ENCODE measurements around the gene LPAR3. TPM values are rescaled to one million over a fixed set of nuclear protein-coding genes. Genes with fewer than 3 reads are reported as not detected.

LPAR3 gene
- total RNA-seq, 1 donor from 2014 or later, result 6.4 TPM

DNA sequence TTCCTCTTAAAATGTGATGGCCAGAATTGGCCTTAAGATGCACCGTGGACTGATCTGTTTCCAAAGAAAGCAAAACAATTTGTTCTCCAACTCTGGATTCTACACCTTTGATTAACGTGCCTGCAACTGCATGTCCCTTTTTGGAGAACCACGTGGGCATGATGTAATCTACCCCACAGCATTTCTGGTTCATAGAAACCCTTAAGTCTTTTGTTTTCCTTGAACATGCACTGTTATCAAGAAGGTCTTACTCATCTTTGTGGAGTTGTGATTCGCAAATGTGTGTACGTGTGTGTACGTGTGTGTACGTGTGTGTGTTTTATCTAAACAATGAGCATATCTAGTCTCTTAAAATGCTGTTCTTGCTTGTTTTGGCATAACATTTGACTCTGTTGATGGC, 57.8 kb downstream of the LPAR3 start:
- H3K4me1 Mint-ChIP-seq (ENCODE audit: unreplicated experiment), result peaks cover 6% of the 10 kb centered on the region

DNA sequence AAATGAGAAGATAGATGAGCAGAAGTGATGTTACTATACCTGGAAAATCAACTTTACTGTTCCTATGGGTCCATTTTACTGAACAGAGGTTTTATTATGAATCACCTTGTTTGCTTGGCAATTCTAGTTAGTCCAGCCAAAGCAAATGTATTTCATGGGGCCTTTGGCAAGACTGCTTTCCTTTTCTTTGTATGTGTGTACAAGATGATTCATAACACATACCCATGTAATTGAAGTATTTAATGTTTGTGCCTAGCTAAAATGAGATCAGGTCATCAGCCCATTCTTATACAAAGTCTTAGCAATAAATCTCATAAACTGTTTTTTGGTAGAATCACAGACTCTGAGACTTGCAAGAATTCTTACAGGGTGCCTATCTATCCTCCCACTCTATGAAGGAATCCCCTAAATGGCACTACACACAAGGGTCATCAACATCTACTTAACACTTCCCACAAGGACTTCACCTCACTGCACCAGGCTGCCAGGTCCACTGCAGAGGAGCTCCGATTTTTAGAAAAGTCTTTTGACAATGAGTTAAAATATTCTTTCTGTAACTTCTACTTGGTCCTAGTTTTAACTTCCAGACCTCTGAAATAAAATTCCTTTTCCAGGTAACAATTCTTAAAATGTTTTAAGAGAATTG, 58.5 kb downstream of the LPAR3 start:
- no peak for DNase-seq (ENCODE audit: extremely low spot score, unreplicated experiment)
- Mint-ChIP-seq H3K9me3 (no peaks in the 10 kb centered on the region), H3K27ac (no peak overlapping the region), H3K27me3 (peaks cover 4% of the 10 kb centered on the region), H3K36me3 (no peaks in the 10 kb centered on the region), H3K4me1 (ENCODE audit: unreplicated experiment) (peaks cover 6% of the 10 kb centered on the region), H3K4me3 (no peak overlapping the region)
- TF ChIP-seq, protein P1, sequence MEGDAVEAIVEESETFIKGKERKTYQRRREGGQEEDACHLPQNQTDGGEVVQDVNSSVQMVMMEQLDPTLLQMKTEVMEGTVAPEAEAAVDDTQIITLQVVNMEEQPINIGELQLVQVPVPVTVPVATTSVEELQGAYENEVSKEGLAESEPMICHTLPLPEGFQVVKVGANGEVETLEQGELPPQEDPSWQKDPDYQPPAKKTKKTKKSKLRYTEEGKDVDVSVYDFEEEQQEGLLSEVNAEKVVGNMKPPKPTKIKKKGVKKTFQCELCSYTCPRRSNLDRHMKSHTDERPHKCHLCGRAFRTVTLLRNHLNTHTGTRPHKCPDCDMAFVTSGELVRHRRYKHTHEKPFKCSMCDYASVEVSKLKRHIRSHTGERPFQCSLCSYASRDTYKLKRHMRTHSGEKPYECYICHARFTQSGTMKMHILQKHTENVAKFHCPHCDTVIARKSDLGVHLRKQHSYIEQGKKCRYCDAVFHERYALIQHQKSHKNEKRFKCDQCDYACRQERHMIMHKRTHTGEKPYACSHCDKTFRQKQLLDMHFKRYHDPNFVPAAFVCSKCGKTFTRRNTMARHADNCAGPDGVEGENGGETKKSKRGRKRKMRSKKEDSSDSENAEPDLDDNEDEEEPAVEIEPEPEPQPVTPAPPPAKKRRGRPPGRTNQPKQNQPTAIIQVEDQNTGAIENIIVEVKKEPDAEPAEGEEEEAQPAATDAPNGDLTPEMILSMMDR (conservative IDR thresholded peaks at IDR 0.05), result no peak

More for the DNA sequence above, 57.8 kb downstream of the LPAR3 start:
- H3K36me3 Mint-ChIP-seq, result no peaks in the 10 kb centered on the region
- H3K27me3 Mint-ChIP-seq, result peaks cover 4% of the 10 kb centered on the region
- no peak overlapping the region for H3K27ac Mint-ChIP-seq
- TF ChIP-seq, protein P1 (conservative IDR thresholded peaks at IDR 0.05), result no peak
- no peaks in the 10 kb centered on the region for H3K9me3 Mint-ChIP-seq
- no peak for DNase-seq (ENCODE audit: extremely low spot score, unreplicated experiment)
- H3K4me3 Mint-ChIP-seq, result no peak overlapping the region

DNA sequence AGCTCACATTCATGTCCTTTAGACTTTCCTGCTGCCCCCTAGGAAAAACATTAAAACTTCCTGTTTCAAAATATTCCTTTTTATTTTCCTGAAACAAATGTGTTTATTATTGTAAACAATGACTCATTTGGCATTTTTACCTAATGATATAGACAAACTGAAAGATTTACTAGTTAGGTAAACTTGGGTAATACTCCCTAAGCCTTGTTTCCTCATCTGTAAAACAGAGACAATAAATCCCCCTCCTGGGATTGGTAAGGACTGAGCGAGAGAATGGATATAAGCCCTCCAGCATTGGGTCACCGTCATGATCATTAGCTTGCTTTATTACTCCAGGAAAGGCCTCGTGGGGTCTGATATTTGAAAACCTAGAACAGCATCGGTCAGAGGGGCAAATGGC, 59.8 kb downstream of the LPAR3 start:
- H3K27me3 Mint-ChIP-seq, result no peaks in the 10 kb centered on the region
- H3K4me1 Mint-ChIP-seq (ENCODE audit: unreplicated experiment), result peaks cover 12% of the 10 kb centered on the region
- TF ChIP-seq, protein P1 (conservative IDR thresholded peaks at IDR 0.05), result no peak
- no peaks in the 10 kb centered on the region for H3K36me3 Mint-ChIP-seq
- no peak for DNase-seq (ENCODE audit: extremely low spot score, unreplicated experiment)
- no peak overlapping the region for H3K4me3 Mint-ChIP-seq
- no peak overlapping the region for H3K27ac Mint-ChIP-seq
- no peaks in the 10 kb centered on the region for H3K9me3 Mint-ChIP-seq

DNA sequence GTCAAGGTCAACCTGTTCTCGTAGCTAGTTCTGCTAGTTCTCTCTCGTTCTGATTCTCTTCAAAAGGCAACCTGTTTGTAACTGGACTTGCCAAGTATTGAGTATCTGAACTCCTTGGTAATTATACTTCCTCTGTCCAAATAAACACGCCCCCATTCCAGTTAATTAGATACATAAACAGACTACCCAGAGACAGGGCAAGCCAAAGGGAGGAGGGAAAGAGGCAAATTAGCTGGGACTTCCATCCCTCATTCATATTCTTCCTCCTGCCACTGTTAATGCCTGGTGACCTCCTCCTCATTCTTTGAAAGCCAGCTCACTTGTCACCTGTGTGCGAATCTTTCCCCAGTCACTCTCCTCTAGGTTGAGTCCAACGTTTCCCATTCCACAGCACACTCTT, 62.9 kb downstream of the LPAR3 start:
- DNase-seq (ENCODE audit: extremely low spot score, unreplicated experiment), result no peak
- no peak overlapping the region for H3K4me3 Mint-ChIP-seq
- no peak overlapping the region for H3K27ac Mint-ChIP-seq
- peaks cover 19% of the 10 kb centered on the region for H3K4me1 Mint-ChIP-seq (ENCODE audit: unreplicated experiment)
- TF ChIP-seq, protein P1 (conservative IDR thresholded peaks at IDR 0.05), result no peak
- H3K27me3 Mint-ChIP-seq, result no peaks in the 10 kb centered on the region
- H3K36me3 Mint-ChIP-seq, result no peaks in the 10 kb centered on the region
- no peaks in the 10 kb centered on the region for H3K9me3 Mint-ChIP-seq

DNA sequence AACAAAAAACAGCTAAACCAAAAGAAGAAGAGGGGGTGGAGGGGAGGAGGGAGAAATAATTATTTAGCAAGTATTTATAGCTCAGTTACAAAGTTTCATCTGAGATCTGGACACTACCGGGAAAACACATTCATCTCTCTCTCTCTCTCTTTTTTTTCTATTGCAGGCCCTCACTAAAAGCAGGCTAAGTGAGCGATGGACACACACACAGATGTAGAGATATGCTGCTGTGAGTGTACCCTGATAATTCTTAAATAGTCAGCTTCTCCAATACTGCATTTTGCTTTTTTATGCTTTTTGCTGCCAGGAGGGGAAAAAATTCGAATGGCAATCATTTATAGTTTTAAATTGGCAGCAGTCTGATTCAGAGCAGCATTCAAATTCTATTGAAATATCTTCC, 65.0 kb downstream of the LPAR3 start:
- no peak for DNase-seq (ENCODE audit: extremely low spot score, unreplicated experiment)
- no peaks in the 10 kb centered on the region for H3K36me3 Mint-ChIP-seq
- H3K4me1 Mint-ChIP-seq (ENCODE audit: unreplicated experiment), result peaks cover 18% of the 10 kb centered on the region
- TF ChIP-seq, protein P1 (conservative IDR thresholded peaks at IDR 0.05), result no peak
- H3K4me3 Mint-ChIP-seq, result no peak overlapping the region
- H3K9me3 Mint-ChIP-seq, result no peaks in the 10 kb centered on the region
- no peaks in the 10 kb centered on the region for H3K27me3 Mint-ChIP-seq
- H3K27ac Mint-ChIP-seq, result no peak overlapping the region

Data from type B pancreatic cell (in vitro differentiated cells).